Lower leg skin (tissue), 3 donors: ENCODE results near the gene POTEM.
"Not testable (repeated sequence)": the region's sequence is repeated elsewhere in the genome, so short reads cannot be mapped to it uniquely, and the experiment has no call there.

ENCODE experiments used
- CTCF ChIP-seq, 3 donors: fragments of 450-650 bp; IDR thresholded peaks; one replicate each; pipeline ENCODE4 v1.5.1; 2016; ENCODE audit warnings: antibody characterized with exemption in 3 of 3, mild to moderate bottlenecking in 3 of 3, moderate library complexity in 2 of 3
- POLR2A ChIP-seq, 2 donors: fragments of 450-650 bp; IDR thresholded peaks; one replicate each; pipeline ENCODE4 v1.6.1; 2016 to 2017; ENCODE audit warnings: antibody characterized with exemption in 2 of 2, mild to moderate bottlenecking in 1 of 2, moderate library complexity in 1 of 2

GRCh38 chr14:18921055-18921701 lies 46.1 kb upstream of the POTEM start:
- TF ChIP-seq POLR2A, CTCF (IDR thresholded peaks at IDR 0.05): not testable (repeated sequence)
